HepG2 (cell line): ENCODE measurements around the gene OR10A3. TPM values are rescaled to one million over a fixed set of nuclear protein-coding genes. Genes with fewer than 3 reads are reported as not detected.

Experiments used
- ARNT ChIP-seq: fragments of 450-650 bp; IDR thresholded peaks from 2 replicates; pipeline ENCODE4 v1.6.1; 2017
- HINFP ChIP-seq: sonication (generic); formaldehyde crosslinking; IDR thresholded peaks from 2 replicates; pipeline ENCODE4 v1.4.0; 2020; ENCODE audit warnings: low read depth, mild to moderate bottlenecking, missing genetic modification reagents
- KDM5B ChIP-seq: sonication (generic); formaldehyde crosslinking; IDR thresholded peaks from 2 replicates; pipeline ENCODE4 v1.4.0; 2020; ENCODE audit warnings: missing genetic modification reagents, mild to moderate bottlenecking, borderline replicate concordance
- KLF11 ChIP-seq: IDR thresholded peaks from 2 replicates; pipeline ENCODE4 v1.6.1; 2016; ENCODE audit warnings: missing compliant biosample characterization
- KLF16 ChIP-seq, 2 experiments: sonication (generic) in 1 of 2; formaldehyde crosslinking in 1 of 2; IDR thresholded peaks; 2 replicates each; pipeline versions ENCODE4 v1.6.1 to v1.8.0; 2016 to 2023; ENCODE audit warnings: missing genetic modification reagents in 2 of 2, missing compliant biosample characterization in 1 of 2
- MAF1 ChIP-seq: sonication (generic); formaldehyde crosslinking; IDR thresholded peaks from 2 replicates; pipeline ENCODE4 v1.5.0; 2020; ENCODE audit warnings: missing genetic modification reagents, borderline replicate concordance
- MTERF4 ChIP-seq: sonication (generic); formaldehyde crosslinking; IDR thresholded peaks from 2 replicates; pipeline ENCODE4 v1.8.0; 2023; ENCODE audit warnings: mild to moderate bottlenecking, missing genetic modification reagents
- NBN ChIP-seq: fragments of 450-650 bp; conservative IDR thresholded peaks from 2 replicates; pipeline ENCODE4 v1.6.1; 2017
- PHF5A ChIP-seq: IDR thresholded peaks from one replicate; pipeline ENCODE4 v1.6.1; 2018; ENCODE audit warnings: low read depth, missing genetic modification reagents; ENCODE audit not compliant: unreplicated experiment
- REXO4 ChIP-seq: sonication (generic); formaldehyde crosslinking; IDR thresholded peaks from 2 replicates; pipeline ENCODE4 v1.8.0; 2022; ENCODE audit warnings: missing genetic modification reagents, mild to moderate bottlenecking, borderline replicate concordance
- SIN3B ChIP-seq: fragments of 150-350 bp; IDR thresholded peaks from 2 replicates; pipeline ENCODE4 v1.6.1; 2014; ENCODE audit warnings: low read length
- SYNCRIP ChIP-seq: fragments of 200-400 bp; formaldehyde crosslinking; IDR thresholded peaks from 2 replicates; pipeline ENCODE4 v1.6.1; 2018; ENCODE audit warnings: mild to moderate bottlenecking, low read depth, low read length; ENCODE audit not compliant: insufficient read depth
- UBTF ChIP-seq: sonication (generic); formaldehyde crosslinking; IDR thresholded peaks from 2 replicates; pipeline ENCODE4 v1.4.0; 2020; ENCODE audit warnings: mild to moderate bottlenecking, missing genetic modification reagents
- YEATS2 ChIP-seq: sonication (generic); formaldehyde crosslinking; IDR thresholded peaks from 2 replicates; pipeline ENCODE4 v1.4.0; 2020; ENCODE audit warnings: missing genetic modification reagents, borderline replicate concordance
- ZBTB3 ChIP-seq: sonication (generic); formaldehyde crosslinking; IDR thresholded peaks from 2 replicates; pipeline ENCODE4 v1.4.0; 2020; ENCODE audit warnings: low read depth, mild to moderate bottlenecking, moderate library complexity, missing genetic modification reagents, borderline replicate concordance
- ZBTB43 ChIP-seq: sonication (generic); formaldehyde crosslinking; conservative IDR thresholded peaks from 2 replicates; pipeline ENCODE4 v1.4.0; 2020; ENCODE audit warnings: missing genetic modification reagents
- ZNF441 ChIP-seq: sonication (generic); formaldehyde crosslinking; IDR thresholded peaks from 2 replicates; pipeline ENCODE4 v1.7.0; 2021; ENCODE audit warnings: missing genetic modification reagents, borderline replicate concordance
- ZNF567 ChIP-seq: sonication (generic); formaldehyde crosslinking; IDR thresholded peaks from 2 replicates; pipeline ENCODE4 v1.8.1; 2023; ENCODE audit warnings: mild to moderate bottlenecking, missing genetic modification reagents, borderline replicate concordance
- ZNF749 ChIP-seq: sonication (generic); formaldehyde crosslinking; IDR thresholded peaks from 2 replicates; pipeline ENCODE4 v1.8.0; 2022; ENCODE audit warnings: mild to moderate bottlenecking, missing genetic modification reagents, moderate library complexity, borderline replicate concordance
- ZNF800 ChIP-seq: sonication (generic); formaldehyde crosslinking; IDR thresholded peaks from 2 replicates; pipeline ENCODE4 v1.4.0; 2020; ENCODE audit warnings: missing genetic modification reagents
- ZNF816 ChIP-seq: sonication (generic); formaldehyde crosslinking; IDR thresholded peaks from 2 replicates; pipeline ENCODE4 v1.8.0; 2022; ENCODE audit warnings: missing genetic modification reagents, mild to moderate bottlenecking, borderline replicate concordance
- polyA plus RNA-seq, 8 experiments: library from polyadenylated mRNA; depleted of rRNA in 3 of 8; stranded (reverse) in 7 of 8; unstranded in 1 of 8; fragments of >200 nt; fragmentation: Illumina TruSeq in 4 of 8; extraction: Trizol in 4 of 8; gene quantifications; 2 replicates each; pipeline versions ENCODE4 v1.2.1 to v1.2.3, GENCODE V29; 2011 to 2016; ENCODE audit warnings: low read depth in 4 of 8, missing spikeins in 1 of 8, mixed read lengths in 1 of 8; ENCODE audit not compliant: insufficient read depth in 1 of 8
- total RNA-seq, 5 experiments: library from RNA; depleted of rRNA; stranded (reverse); fragments of >200 nt; fragmentation: Illumina TruSeq; extraction: Trizol; gene quantifications; 2 replicates each; pipeline ENCODE4 v1.2.3, GENCODE V29; 2016; ENCODE audit warnings: low read depth in 1 of 5

Gene OR10A3
- total and polyA plus RNA-seq, 2 of the 13 experiments (the other 11 are each of a cell fraction or from before 2014, with no cell fraction given) = not detected

GRCh38 chr11:7986768-7987559 is 45.5 kb upstream of the OR10A3 start, which contains the start of gene EIF3F (continued):
- 0 out of 2 replicates have a peak, but pooled peaks have one; percentile 74 for TF ChIP-seq MAF1 (CRISPR knock-in tag)
- TF ChIP-seq ZNF816 (CRISPR knock-in tag) = no peak
- TF ChIP-seq ZNF567 (CRISPR knock-in tag) = no peak
- TF ChIP-seq ZNF800 = peak; percentile 51; the same call in 1 of the 2 replicates
- peak; percentile 79; the same call in 1 of the 2 replicates for TF ChIP-seq HINFP (CRISPR knock-in tag)
- TF ChIP-seq ZBTB43 (CRISPR knock-in tag) = no peak
- no peak for TF ChIP-seq ARNT
- TF ChIP-seq REXO4 = no peak
- TF ChIP-seq UBTF (CRISPR knock-in tag) = peak; percentile 30; the same call in 1 of the 2 replicates
- TF ChIP-seq NBN = no peak
- TF ChIP-seq KDM5B (CRISPR knock-in tag) = peak; percentile 32; the same call in 1 of the 2 replicates
- peak; percentile 95 for TF ChIP-seq SIN3B
- peak; percentile 68; the same call in 1 of the 2 replicates for TF ChIP-seq ZBTB3 (CRISPR knock-in tag)
- peak; percentile 79; the same call in 1 of the 2 replicates for TF ChIP-seq KLF11 (CRISPR knock-in tag)
- TF ChIP-seq SYNCRIP = no peak
- TF ChIP-seq YEATS2 (CRISPR knock-in tag) = peak; percentile 95
- no peak for TF ChIP-seq MTERF4 (CRISPR knock-in tag)
- peak; percentile 56; the same call in 1 of the 2 replicates for TF ChIP-seq ZNF441 (CRISPR knock-in tag)
- TF ChIP-seq KLF16 (CRISPR knock-in tag; IDR thresholded peaks at IDR 0.05) = peak in 1 of 2 experiments; percentile 78; a peak in 2 of 4 replicates
- 0 out of 2 replicates have a peak, but pooled peaks have one; percentile 44 for TF ChIP-seq ZNF749 (CRISPR knock-in tag)
- TF ChIP-seq PHF5A = no peak
